ENCODE results near the gene FLAD1.

- TF ChIP-seq EZH2 (IDR thresholded peaks at IDR 0.05) (no peak), POLR2AphosphoS5 (IDR thresholded peaks at IDR 0.05; ENCODE audit: borderline replicate concordance, low read depth, low read length) (no peak), FOXP2 (optimal IDR thresholded peaks at IDR 0.05; ENCODE audit: control extremely low read depth, extremely low read length, insufficient read depth) (no peak)
Measured at GRCh38 chr1:154960446-154961136, 22.6 kb upstream of the FLAD1 start.

All from SK-N-MC (cell line).